GM19238 (cell line): ENCODE data around the gene NPPC.

Experiments
- DNase-seq: peaks from one replicate; pipeline ENCODE4 v3.0.0; 2011; ENCODE audit warnings: low spot score; ENCODE audit not compliant: insufficient read length

NPPC gene

DNA sequence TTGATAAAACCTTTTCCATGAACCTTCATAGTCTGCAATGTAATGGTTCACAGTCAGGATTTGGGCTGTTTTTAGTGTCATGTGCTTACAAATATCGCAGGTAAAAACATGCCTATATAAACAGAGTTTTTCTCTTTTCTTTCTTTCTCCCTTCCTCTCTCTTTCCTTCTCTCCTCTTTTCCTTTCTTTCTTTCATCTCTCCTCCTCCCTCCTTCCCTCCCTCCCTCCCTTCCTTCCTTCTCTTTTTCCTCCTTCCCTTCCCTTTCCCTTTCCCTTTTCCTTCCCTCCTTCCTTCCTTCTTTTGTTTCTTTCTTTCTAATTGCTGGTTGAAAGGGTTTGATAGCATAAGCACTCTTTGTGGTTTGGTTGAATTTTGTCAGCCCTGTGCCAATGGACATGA is 9.6 kb upstream of the NPPC start:
- no peak for DNase-seq

DNA sequence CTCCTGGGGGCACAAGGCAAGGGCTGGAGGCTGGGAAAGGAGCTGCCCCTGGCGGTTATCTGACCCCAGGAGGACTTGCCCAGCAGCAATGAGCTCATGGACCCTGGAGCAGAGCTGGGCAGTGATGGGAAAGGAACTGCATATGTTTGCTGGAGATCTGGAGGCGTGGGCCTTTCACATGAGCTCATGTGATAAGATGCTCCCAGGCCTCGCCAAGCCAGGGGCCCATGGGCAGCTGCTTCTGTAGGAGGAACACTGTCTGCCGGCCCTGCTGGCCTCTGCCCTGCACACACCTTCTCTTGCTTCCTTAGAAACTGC is 9.0 kb upstream of the NPPC start:
- DNase-seq, result no peak

DNA sequence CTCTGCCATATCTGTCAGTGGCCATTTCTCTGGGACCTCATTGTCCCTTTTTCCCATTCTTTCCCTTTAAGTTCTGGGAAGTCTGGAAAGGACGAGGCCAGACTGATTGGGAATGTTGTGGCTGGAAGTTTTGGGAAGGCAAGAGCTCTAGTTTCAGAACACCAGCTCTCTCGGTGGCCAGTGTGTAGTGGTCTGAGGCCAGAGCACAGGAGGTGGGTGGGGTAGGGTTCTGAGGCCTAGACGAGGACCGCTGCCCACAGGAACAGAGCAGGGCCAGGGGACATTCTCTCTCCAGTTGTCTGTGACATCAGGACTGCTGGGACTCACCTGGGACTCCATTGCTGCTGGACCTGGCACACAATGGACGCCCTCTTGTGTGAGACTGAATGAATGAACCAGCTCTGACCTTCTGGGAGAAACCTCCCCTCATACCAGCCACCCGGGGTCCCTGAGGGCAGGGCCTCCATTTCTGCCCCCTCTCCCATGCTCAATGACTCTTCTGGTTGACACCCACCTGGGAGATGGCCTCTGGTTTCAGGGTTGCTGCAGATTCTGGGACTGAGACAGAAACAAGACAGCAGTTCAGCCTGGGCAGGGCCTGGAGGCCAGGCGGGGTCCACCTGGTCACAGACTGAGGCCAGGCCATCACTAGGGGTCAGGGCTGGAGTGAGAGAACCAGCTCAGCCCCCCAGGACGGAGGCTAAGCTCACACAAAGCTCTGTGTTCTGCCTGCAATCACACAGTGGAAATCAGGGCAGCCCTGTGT is 8.4 kb upstream of the NPPC start:
- DNase-seq, result no peak

DNA sequence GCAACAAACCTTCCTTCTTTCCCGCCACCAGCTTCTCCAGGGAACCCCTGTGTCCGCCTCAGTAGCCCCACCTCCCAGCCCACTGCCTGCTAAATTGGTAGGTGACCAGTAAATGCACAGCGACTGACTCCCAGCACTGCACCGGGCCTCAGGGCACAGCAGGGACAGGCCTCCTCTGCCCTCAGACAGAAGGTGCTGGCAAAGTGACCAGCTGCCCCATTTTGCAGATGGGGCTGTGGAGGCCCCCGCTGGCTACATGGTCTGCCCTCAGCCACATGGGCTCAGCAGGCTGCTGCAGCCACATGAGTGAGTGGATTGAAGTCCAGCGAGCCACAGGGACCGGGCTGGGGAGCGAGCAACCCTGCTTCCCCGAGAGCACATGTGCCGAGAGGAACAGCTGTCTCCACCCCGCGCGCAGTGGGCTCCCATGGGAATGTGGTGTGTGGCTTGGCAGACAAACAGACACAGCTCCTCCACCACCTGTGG is 7.8 kb upstream of the NPPC start:
- DNase-seq, result no peak

DNA sequence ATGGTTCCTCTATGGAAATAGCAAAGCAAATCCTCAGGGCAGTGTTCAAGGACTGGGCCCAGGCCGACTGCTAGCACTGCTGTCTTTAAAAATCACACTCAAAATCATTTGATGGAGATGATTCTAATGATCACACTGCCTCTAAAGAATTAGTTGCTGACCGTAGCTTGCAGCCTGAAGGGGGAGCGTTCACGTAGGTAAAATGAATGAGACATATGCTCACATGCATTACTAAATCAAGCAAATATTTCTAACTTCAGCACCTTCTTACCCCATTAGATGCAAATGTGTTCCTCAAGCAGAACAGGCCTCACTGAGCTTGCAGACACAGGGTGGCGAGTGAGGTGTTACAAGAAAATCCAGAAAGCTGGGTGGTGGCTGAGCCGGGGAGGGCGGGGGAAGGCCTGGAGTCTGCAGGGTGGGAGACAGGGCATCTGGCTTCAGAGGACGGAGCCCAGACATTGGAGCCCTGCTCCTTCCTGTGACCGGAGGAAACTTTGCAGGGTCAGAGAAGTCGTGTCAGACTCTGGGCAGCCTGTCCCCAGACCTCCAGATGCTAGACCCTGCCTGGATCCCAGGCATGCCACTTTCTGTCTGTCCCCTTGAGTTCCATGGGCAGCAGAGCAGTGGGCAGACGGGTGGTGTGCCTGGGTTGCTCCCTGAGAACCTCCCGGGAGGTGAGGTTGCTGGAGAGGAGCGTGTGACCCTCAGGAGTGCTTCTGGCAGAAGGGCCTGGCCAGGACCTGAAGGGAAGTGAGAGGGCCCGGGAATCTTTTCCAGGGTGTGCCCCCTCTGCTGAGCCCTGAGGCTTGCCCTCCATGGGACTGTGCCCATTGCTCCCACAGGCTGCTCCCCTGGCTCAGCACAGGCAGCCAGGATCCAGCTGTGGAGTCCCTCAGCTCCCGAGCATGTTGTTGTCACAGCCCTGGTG is 7.1 kb upstream of the NPPC start:
- no peak for DNase-seq

DNA sequence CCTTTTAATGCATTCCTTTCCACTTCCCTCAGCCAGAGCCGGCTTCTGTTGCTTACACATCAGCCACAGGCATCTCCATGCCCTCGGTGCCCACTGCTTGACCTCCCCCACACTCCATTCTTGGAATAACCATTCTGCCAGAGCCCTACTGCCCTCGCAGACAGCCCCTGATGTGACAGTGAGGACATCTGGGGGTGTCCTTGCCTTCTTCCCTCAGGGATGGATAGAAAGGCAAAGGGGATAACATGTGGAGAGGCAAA is 6.4 kb upstream of the NPPC start:
- no peak for DNase-seq

DNA sequence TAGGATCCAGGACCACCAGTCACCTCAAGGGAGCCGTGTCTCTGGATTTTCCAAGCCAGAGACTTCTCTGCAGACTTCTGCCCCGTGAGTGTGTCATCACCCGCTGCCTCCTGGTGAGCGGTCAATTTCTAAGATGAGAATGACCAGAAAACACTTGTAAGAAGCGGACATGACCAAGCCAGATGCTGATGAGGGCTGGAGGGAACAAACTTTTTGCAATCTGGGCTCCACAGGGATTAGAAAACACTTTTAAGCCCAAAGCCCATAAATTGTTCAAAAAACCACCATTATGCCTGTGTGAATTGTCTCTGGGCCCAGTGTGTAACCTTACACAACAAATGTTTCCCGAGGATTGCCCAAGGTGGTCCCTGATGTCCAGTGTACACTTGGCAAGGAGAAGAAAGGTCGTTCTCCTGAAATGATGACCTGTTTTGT is 5.3 kb upstream of the NPPC start:
- DNase-seq, result no peak

DNA sequence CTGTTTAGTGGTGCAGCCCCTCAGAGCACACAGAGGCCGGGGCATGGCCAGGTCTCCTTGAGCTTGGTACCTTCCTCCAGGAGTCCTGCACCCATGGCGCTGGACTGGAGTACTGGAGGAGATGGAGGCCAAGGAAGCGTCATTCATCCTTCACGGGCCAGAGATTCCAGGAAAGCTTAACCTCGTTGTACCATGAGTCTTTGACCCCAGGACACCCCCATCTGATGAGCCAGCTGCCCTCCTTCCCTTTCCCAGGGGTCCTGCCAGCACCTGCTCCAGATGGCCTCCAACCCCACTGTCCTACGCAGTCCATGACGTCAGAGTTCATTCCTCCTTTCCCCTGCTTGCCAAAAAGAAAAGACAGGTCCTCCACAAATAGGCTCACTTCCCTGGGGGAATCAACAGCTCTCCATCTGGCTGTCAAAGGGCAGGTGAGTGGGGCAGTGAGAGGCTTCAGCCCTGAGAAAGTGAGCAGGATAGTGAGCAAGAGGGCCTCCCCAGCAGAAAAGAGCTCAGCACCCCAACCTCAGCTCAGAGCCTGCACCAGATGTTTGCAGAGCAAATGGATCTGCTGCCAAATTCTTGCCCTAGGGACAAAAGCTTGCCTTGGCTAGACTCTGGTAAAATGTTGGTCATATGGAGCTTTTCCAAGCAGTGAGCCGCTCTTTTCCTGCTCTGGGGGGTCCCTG is 4.5 kb upstream of the NPPC start:
- DNase-seq, result no peak

DNA sequence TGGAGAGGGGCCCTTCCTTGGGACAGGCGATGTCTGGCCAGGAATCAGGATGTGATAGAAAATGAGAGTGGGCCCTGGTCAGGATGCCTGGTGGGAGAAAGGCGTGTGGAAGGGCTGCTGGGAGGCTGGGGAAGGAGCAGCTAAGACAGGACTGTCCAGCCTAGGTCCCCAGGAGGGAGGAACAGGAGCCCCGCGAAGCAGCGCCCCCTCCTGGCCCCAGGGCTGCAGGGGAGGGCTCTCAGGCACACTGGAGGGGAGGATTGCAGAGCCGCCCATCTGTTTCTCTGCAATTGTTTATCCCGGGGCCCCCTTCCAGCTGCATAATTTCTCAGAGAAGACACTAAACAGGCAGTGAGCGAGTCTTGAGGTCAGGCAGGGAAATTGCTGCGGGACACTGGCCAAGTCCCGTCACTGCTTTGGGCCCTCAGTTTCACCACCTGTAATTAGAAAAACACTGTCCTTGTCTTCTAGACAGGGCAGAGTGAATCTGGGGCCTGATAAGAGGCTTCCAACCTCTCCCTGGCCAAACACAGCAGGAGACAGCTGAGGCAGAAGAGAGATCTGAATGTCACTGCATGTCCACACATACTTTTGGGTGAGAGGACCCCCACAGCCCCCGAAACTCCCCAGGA is 3.9 kb upstream of the NPPC start:
- DNase-seq, result no peak

DNA sequence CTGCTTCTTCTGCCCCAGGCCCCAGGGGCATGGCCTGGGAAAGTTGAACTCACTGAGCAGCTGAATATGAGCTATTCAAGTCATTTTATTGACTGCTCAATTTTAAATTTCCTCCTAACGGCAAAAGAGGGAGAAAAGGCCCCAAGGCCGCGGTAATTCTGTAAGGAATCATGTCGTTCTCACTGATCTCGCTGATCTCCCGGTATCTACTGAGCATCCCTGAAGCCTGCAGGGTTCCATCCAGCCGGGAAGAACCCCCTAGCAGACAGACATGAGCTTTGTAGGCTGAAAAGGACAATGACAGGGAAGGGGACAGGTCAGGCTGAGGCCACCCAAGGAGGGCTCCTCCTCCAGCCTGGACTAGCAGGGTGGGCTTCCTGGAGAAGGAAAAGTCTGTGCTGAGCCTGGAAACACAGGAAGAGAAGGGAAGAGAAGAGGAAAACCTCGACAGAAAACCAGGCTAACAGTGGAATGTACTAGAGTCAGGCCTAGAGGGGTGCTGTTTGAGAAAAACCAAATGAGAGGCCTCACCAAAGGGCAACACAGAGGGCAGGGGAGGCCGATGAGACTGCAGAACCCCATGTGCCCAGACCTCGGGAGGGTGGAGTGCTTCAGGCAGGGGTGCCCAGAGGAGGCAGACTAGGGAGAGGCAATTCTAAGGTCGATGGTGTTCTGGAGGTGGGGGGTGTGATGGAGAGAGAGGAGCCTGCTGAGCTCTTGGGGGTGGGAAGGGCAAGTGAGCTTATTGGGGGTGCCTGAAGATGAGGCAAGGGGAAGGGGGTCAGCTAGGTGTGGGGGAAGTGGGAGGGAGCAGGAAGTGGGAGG is 2.9 kb upstream of the NPPC start:
- DNase-seq, result no peak

DNA sequence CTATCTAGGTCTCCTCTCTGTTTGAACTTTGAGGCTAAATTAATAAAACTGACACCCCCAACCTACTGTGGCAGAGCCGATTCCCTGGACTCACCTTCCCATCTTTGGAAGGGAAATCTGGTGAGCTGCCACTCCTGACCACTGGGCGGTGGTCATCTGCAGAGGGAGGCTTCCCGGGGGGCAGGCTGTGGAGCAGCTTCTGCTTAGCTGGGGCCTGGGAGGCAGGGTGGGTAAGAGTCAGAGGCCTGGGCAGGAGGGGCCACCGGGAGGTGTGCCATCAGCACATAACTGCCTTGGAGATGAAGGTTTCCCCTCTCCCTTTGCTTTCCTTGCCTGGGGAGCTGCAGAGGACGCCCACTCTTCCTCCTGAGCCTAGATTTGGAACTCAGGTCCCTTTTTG is 2.3 kb upstream of the NPPC start:
- DNase-seq, result no peak

DNA sequence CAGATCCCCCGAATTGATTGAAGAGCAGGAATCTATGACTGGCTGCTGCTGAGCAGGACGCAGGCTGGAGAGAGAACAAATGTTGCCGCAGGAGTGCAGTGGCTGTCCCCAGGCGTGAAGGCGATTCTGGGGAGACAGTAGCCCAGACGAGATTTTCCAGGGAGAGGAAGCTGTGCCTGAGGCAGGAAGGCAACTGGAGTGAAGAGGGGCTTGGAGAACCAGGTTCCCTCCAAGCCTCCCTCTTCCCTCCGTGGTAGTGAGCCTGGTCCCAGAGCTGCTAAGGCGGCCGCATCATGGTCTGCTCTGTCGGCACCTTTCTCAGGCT is 1.3 kb upstream of the NPPC start:
- no peak for DNase-seq

DNA sequence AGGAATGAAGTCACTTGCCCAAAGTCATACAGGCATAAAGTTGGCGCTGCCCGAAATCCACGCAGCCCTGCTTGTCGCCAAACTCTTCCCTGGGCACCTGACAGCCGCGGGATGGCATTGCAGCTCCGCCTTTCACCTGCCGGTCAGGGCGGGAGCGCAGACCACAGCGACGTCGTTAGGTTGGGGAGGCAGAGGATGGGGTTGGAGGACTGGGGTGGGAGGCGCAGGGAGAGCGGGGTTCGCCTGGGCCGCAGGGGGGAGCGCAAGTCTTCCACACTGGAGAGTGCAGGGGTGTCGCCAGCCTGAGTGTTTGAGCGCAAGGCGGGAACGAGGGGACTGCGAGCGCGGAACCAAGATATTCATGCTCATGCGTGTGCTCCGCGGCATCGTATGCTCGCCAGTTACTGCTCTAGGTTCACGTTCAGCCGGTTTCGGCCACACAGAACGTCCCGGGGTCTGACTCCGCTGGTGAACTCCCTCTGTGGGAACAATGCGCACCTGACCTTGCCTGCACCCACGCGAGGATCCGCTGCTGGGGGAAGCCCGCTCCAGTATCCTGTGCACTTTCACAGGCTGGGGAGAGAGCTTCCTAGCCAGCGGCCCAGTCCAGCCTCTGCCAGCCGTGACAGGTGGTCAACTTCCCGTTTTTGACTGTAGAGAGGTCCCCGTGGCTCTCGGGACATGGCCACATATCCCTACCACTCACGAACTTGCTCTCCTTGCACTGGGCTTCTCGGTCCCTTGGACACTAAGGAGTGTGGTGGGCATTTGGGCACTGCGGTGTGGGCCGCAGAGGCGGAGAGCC is 767 bp upstream of the NPPC start:
- peak; percentile 27 for DNase-seq

DNA sequence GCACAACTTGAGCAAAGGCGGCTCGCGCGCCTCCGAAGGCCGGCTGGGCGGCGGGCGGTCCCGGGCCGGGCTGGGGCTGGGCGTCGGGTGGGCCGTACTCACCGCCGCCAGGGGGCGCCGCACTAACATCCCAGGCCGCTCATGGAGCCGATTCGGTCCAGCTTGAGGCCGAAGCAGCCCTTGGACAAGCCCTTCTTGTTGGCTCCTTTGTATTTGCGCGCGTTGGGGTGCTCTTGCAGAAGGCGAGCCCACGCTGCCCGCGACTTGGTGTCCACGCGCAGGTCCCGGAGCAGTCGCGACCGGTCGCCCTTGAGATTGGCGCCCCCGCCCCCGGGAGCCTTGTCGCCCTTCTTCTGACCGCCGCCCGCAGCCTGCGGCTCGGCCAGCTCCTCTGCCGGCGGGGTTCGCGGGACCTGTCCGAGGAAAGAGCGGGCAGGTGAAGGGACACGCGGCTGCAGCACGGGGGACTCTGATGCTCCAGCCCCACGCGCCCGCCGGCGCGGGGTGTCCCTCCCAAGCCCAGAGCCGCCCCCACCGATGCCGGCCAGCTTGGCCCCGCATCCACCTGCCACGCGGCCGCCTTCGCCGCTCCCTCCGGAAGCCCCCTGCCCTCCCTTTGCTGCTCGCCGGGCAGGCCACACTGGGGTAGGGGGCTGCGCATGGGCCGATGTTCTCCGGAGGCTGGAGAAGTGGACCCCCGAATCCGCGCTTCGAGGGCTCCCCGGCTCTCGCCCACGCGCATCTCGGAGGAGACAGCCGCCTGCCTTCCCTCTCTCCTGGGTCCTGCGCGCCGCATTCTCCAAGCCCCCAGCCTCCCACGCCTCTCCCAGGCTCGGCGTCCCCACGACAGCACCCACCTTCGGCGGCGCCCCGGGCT is 655 bp downstream of the NPPC start:
- DNase-seq, result peak; percentile 86

DNA sequence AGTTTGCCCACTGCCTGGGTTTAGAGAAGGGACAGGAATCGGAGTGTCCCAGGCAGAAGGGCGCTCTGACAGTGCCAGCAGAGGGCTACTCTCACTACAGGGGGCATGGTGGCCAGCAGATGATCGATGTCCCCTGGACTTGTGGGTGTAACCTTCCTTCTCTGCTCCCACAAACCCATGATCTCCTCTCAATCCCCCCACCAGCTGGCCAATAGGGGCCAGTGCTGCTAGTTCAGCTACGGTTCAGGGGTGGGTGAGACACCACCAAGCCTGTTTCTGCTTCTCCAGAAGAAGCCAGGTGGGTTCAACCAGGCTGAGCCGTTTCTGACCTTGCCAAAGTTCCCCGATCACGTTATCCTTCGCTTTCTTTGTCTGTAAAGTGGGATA is 1.3 kb downstream of the NPPC start:
- no peak for DNase-seq

DNA sequence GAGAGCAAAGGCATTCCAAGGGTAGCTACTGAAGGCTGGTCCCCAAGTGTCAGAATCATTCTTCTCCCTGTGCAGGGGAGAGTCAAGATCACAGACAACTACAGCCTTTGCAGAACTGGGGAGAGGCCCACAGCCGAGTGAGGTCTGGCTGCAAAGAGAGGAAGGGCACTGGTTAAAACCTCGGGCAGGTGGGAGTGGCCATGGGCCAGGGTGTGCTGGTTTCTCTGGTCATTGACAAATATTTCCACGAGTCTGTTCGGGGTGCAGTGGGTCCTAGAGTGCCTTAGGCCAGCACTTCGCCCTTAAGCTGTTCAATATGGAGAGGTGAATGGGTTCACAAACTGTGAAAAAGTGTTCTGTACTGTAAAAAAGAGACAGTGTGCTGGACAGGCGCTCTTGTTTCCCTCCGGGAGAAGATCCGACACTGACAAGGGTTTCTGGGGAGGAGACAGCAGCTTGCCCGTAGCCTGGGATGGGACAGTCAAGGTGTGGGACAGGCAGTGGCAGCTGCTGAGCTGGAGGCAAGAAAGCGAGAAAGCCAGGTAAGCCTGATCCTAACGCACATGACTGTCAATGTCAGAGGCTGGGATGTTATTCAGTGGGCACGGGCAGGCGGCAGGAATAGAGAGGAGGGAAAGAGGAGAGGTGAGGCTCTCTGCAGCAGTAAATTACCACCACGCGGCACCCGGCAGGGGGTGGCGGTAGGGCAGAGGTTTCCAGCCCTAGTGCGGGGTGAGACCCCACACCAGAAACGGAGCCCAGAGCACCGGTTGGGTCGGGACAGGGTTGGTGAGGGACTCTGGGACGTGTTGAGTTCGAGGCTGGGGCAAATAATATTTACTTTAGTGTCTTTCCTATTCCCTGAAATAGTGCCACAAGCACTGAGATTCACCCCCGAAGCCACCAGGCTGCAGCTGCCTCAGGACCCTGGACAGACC is 2.0 kb downstream of the NPPC start:
- DNase-seq, result no peak

DNA sequence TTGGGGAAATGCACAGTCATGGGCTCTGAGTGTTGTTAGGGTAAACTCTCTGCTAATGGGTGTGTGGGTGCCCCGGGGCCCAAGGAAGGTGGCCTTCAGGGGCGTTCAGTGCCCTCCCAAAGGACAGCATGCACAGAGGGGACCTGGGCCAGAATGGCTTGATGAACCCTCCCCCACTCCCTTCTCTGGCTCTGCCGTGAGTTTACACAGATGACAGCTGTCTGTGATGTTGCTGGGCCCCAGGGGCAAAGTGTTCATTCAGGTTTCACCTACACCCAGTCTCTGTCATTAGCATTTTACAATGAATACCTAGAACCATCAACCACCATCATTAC is 3.2 kb downstream of the NPPC start:
- no peak for DNase-seq

DNA sequence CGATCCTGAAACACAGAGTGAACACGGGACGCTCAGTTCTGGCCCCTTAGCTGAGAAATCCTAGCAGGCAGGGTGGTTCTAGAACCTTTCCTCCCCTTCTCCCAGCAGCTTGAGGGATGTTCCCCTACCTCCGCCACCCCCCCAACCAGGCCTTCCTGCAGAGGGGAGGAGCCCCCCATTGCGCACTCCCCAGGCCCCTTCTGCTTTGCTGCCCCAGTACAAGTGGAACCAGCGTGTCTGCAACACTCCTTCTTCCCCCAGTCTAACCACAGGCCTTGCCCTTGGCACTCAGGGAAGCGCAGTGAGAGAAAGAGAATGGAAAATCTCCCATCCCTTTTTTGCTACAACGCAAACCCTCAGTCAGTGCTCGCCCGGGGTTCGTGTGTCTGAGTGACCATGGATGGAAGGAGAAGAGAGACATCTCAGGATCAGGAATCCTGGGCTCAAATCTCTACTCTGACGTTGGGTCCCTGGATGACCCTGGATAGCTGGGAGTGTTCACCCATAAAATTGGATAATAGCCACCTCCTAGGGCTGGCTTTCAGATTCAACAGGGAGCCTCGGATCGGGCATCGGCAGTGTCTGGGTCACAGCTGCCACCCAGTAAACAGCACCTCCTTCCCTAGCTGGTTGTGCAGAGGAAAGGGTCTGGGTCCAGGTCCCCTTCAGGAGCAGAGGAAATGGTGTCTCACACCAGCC is 3.7 kb downstream of the NPPC start:
- no peak for DNase-seq
